Measurements from ENCODE around the gene TXLNG. TPM values are rescaled to one million over a fixed set of nuclear protein-coding genes. Genes with fewer than 3 reads are reported as not detected.
A peak's percentile ranks its signal among the peaks of the same experiment; 100 is the strongest.

TXLNG gene
- total RNA-seq, 1 experiment from 2014 or later: 31.1 TPM

- Mint-ChIP-seq H3K27ac (peak overlapping the region; percentile 98), H3K4me1 (peaks cover 21% of the 10 kb centered on the region), H3K9me3 (peaks cover 5% of the 10 kb centered on the region), H3K36me3 (peaks cover 4% of the 10 kb centered on the region), H3K4me3 (no peak overlapping the region), H3K27me3 (ENCODE audit: low read depth) (no peaks in the 10 kb centered on the region)
- DNase-seq (ENCODE audit: low spot score) (peak; percentile 24), ATAC-seq (peak; percentile 76)
- ChIA-PET CTCF (interaction anchor here (1.0 kb wide), 1 partner anchor 120 kb away, joined by 3 read pairs; no protein-coding TSS in a partner anchor), POLR2A (interaction anchor here (0.7 kb wide), 1 partner anchor 86 kb away, joined by 4 read pairs; no protein-coding TSS in a partner anchor)
- peak; percentile 66 for TF ChIP-seq NFYB (CRISPR knock-in tag; conservative IDR thresholded peaks at IDR 0.05; ENCODE audit: low read depth)
- TF ChIP-seq ZNF263 (CRISPR knock-in tag; IDR thresholded peaks at IDR 0.05; ENCODE audit: low read depth): no peak
These were observed 13.8 kb upstream of the TXLNG start for GRCh38 chrX:16772460-16772859.

- Mint-ChIP-seq H3K9me3 (no peaks in the 10 kb centered on the region), H3K36me3 (no peaks in the 10 kb centered on the region), H3K27ac (no peak overlapping the region), H3K4me3 (no peak overlapping the region), H3K27me3 (ENCODE audit: low read depth) (no peaks in the 10 kb centered on the region), H3K4me1 (peaks cover 13% of the 10 kb centered on the region)
- TF ChIP-seq NFE2L1 (CRISPR knock-in tag; IDR thresholded peaks at IDR 0.05) (no peak), PRRX2 (CRISPR knock-in tag; IDR thresholded peaks at IDR 0.05) (no peak), FOXK1 (CRISPR knock-in tag; IDR thresholded peaks at IDR 0.05) (no peak), E2F5 (CRISPR knock-in tag; IDR thresholded peaks at IDR 0.05) (no peak), ZNF138 (CRISPR knock-in tag; conservative IDR thresholded peaks at IDR 0.05) (no peak), ATF1 (CRISPR knock-in tag; IDR thresholded peaks at IDR 0.05) (no peak), CREM (CRISPR knock-in tag; IDR thresholded peaks at IDR 0.05) (no peak), GTF2I (CRISPR knock-in tag; conservative IDR thresholded peaks at IDR 0.05) (no peak), CTCF (IDR thresholded peaks at IDR 0.05) (no peak)
- ChIA-PET POLR2A (no interaction called here), CTCF (interaction anchor here (0.6 kb wide), 1 partner anchor 33 kb away, joined by 4 read pairs; no protein-coding TSS in a partner anchor)
- ATAC-seq (no peak), DNase-seq (ENCODE audit: low spot score) (no peak)
These were observed 11.5 kb upstream of the TXLNG start for GRCh38 chrX:16774746-16775145.

- ATAC-seq (no peak), DNase-seq (ENCODE audit: low spot score) (no peak)
- H3K9me3 Mint-ChIP-seq: no peaks in the 10 kb centered on the region
- no peaks in the 10 kb centered on the region for H3K36me3 Mint-ChIP-seq
- H3K4me1 Mint-ChIP-seq: no peaks in the 10 kb centered on the region
- H3K4me3 Mint-ChIP-seq: no peak overlapping the region
- no peaks in the 10 kb centered on the region for H3K27me3 Mint-ChIP-seq (ENCODE audit: low read depth)
- CTCF ChIA-PET: no interaction called here
- no peak overlapping the region for H3K27ac Mint-ChIP-seq
- POLR2A ChIA-PET: no interaction called here
- TF ChIP-seq HMGA2 (CRISPR knock-in tag; IDR thresholded peaks at IDR 0.05): no peak
- TF ChIP-seq NR2C2 (CRISPR knock-in tag; IDR thresholded peaks at IDR 0.05): no peak
- TF ChIP-seq ZNF281 (CRISPR knock-in tag; IDR thresholded peaks at IDR 0.05): no peak
- TF ChIP-seq HMGXB4 (CRISPR knock-in tag; IDR thresholded peaks at IDR 0.05): no peak
- no peak for TF ChIP-seq ERG (CRISPR knock-in tag; IDR thresholded peaks at IDR 0.05)
- TF ChIP-seq ATF2 (CRISPR knock-in tag; IDR thresholded peaks at IDR 0.05; ENCODE audit: borderline replicate concordance, low read depth): no peak
- no peak for TF ChIP-seq ZNF416 (CRISPR knock-in tag; IDR thresholded peaks at IDR 0.05)
- no peak for TF ChIP-seq E2F1 (CRISPR knock-in tag; IDR thresholded peaks at IDR 0.05)
- TF ChIP-seq ZNF232 (CRISPR knock-in tag; IDR thresholded peaks at IDR 0.05): no peak
- TF ChIP-seq ESRRA (CRISPR knock-in tag; IDR thresholded peaks at IDR 0.05; ENCODE audit: borderline replicate concordance): no peak
These were observed 7.7 kb upstream of the TXLNG start for GRCh38 chrX:16778545-16778944.

Data from WTC11 (cell line).